Endothelial cell of umbilical vein (primary cell): ENCODE data around the gene IFRD2.
A peak's percentile ranks its signal among the peaks of the same experiment; 100 is the strongest.

Experiments used
- EZH2 ChIP-seq: IDR thresholded peaks from 2 replicates; pipeline ENCODE4 v1.6.1; 2012; ENCODE audit warnings: borderline replicate concordance, low read depth, mild to moderate bottlenecking, moderate library complexity, low read length, inconsistent platforms; ENCODE audit not compliant: severe bottlenecking
- FOS ChIP-seq: IDR thresholded peaks from 2 replicates; pipeline ENCODE4 v1.6.1; 2011; ENCODE audit warnings: mild to moderate bottlenecking, low read length, moderate library complexity, borderline replicate concordance; ENCODE audit not compliant: insufficient read depth
- GATA2 ChIP-seq: IDR thresholded peaks from 2 replicates; pipeline ENCODE4 v1.7.0; 2011; ENCODE audit warnings: low read depth, mild to moderate bottlenecking, moderate library complexity, mixed read lengths, low read length; ENCODE audit not compliant: insufficient read length, insufficient read depth
- JUN ChIP-seq: IDR thresholded peaks from 2 replicates; pipeline ENCODE4 v1.6.1; 2011; ENCODE audit warnings: borderline replicate concordance, low read depth; ENCODE audit not compliant: insufficient read length, insufficient read depth
- MYC ChIP-seq: IDR thresholded peaks from one replicate; pipeline ENCODE4 v1.6.1; 2011; ENCODE audit warnings: mild to moderate bottlenecking, low read depth, low read length
- POLR2A ChIP-seq: IDR thresholded peaks from 2 replicates; pipeline ENCODE4 v1.6.1; 2012; ENCODE audit warnings: low read depth, mild to moderate bottlenecking, control low read depth, low read length
- POLR2AphosphoS5 ChIP-seq: IDR thresholded peaks from 2 replicates; pipeline ENCODE4 v1.6.1; 2012; ENCODE audit warnings: low read depth, mild to moderate bottlenecking, control low read depth, low read length, moderate library complexity; ENCODE audit not compliant: insufficient read depth
- TF ChIP-seq, protein P1 (sequence below), 2 donors: IDR thresholded peaks; 1 replicate in 1 of 2; 2 replicates in 1 of 2; pipeline ENCODE4 v1.5.1; 2011; ENCODE audit warnings: low read length in 2 of 2, mild to moderate bottlenecking in 2 of 2, moderate library complexity in 2 of 2, control low read depth in 1 of 2, inconsistent platforms in 1 of 2, low read depth in 1 of 2; ENCODE audit not compliant: insufficient read depth in 1 of 2; ENCODE audit errors: extremely low read depth in 1 of 2
- TF ChIP-seq, protein P2 (sequence below): IDR thresholded peaks from 2 replicates; pipeline ENCODE4 v1.6.1; 2011; ENCODE audit not compliant: insufficient read depth, insufficient read length

DNA sequence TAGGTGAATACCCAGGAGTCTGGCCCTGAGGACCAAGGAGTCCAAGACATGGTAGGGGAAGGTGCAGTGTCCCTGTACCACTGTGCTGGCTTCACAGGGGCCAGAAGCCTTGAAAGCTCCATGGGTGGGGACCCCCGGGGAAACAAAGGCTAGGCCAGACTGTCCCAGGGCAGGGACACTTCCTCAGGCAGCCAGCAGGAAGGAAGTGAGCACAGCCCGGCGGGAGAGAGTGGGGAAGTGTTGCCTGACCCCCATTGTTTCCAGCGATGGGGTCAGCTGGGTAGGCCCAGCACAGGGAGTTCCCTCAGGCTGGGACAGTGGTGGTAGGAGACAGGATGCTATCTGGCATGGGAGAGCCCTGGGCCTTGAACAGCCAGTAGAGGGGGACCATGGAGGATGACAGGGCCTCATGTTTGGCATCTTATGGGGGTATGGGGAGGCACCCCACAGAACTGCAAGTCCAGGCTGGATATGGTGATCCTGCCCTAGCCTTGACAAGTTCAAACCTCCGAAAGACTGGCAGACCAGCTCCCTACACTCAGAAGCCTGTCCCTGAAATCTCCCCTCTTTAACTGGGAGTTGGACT lies 31.5 kb upstream of the IFRD2 start:
- peak; percentile 98 for TF ChIP-seq POLR2AphosphoS5
- TF ChIP-seq, protein P1, sequence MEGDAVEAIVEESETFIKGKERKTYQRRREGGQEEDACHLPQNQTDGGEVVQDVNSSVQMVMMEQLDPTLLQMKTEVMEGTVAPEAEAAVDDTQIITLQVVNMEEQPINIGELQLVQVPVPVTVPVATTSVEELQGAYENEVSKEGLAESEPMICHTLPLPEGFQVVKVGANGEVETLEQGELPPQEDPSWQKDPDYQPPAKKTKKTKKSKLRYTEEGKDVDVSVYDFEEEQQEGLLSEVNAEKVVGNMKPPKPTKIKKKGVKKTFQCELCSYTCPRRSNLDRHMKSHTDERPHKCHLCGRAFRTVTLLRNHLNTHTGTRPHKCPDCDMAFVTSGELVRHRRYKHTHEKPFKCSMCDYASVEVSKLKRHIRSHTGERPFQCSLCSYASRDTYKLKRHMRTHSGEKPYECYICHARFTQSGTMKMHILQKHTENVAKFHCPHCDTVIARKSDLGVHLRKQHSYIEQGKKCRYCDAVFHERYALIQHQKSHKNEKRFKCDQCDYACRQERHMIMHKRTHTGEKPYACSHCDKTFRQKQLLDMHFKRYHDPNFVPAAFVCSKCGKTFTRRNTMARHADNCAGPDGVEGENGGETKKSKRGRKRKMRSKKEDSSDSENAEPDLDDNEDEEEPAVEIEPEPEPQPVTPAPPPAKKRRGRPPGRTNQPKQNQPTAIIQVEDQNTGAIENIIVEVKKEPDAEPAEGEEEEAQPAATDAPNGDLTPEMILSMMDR (IDR thresholded peaks at IDR 0.05; ENCODE audit: extremely low read depth in 1 of 2, insufficient read depth in 1 of 2, low read depth in 1 of 2, low read length in 2 of 2), result peak in 1 of 2 donors; percentile 13
- TF ChIP-seq, protein P2, sequence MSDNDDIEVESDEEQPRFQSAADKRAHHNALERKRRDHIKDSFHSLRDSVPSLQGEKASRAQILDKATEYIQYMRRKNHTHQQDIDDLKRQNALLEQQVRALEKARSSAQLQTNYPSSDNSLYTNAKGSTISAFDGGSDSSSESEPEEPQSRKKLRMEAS, result no peak
- peak; percentile 90 for TF ChIP-seq POLR2A
- no peak for TF ChIP-seq EZH2
- TF ChIP-seq JUN, result peak; percentile 54
- TF ChIP-seq GATA2, result peak; percentile 47
- peak; percentile 27 for TF ChIP-seq MYC
- TF ChIP-seq FOS, result peak; percentile 70
